M059J (cell line): ENCODE results near the gene CPLANE2. TPM values are rescaled to one million over a fixed set of nuclear protein-coding genes. Genes with fewer than 3 reads are reported as not detected.
A peak's percentile ranks its signal among the peaks of the same experiment; 100 is the strongest.

ENCODE experiments used
- DNase-seq: peaks from one replicate; pipeline ENCODE4 v3.0.0-alpha.2; 2012; ENCODE audit warnings: low read depth
- total RNA-seq: library from RNA; depleted of rRNA; stranded (reverse); fragments of >200 nt; shearing (Covaris generic); gene quantifications from 2 replicates; pipeline ENCODE4 v1.2.3, GENCODE V29; 2014; rRNA removed

The CPLANE2 gene
- total RNA-seq, 1 experiment from 2014 or later = 6.5 TPM

- DNase-seq = peak; percentile 79
These were observed 48.0 kb downstream of the CPLANE2 start for GRCh38 chr1:16189003-16189402.

GRCh38 chr1:16187748-16188401 is 49.1 kb downstream of the CPLANE2 start:
- DNase-seq = peak; percentile 82

- no peak for DNase-seq
These were observed 50.2 kb downstream of the CPLANE2 start for GRCh38 chr1:16186655-16187235.

- no peak for DNase-seq
These were observed 52.3 kb downstream of the CPLANE2 start for GRCh38 chr1:16184557-16185303.

GRCh38 chr1:16183765-16184556 is 53.0 kb downstream of the CPLANE2 start:
- DNase-seq = peak; percentile 43

- DNase-seq = peak; percentile 58
These were observed 53.8 kb downstream of the CPLANE2 start for GRCh38 chr1:16183179-16183578.

- peak; percentile 96 for DNase-seq
These were observed 54.9 kb downstream of the CPLANE2 start for GRCh38 chr1:16181887-16182719.

Other genes with a start within 250 kb of the CPLANE2 start
- not detected in 2 replicates for gene SRARP, start 232.9 kb downstream of the CPLANE2 start, total RNA-seq
- gene HSPB7, start 219.1 kb downstream of the CPLANE2 start, total RNA-seq = 1.4 and 1.9 TPM in 2 replicates
- gene CLCNKA, start 215.1 kb downstream of the CPLANE2 start, total RNA-seq = 0.42 TPM in 1 of 2 replicates, not detected in the other
- gene CLCNKB, start 193.4 kb downstream of the CPLANE2 start, total RNA-seq = 0.05 and 0.32 TPM in 2 replicates
- 0.71 and 1.7 TPM in 2 replicates for gene FAM131C, start 163.5 kb downstream of the CPLANE2 start, total RNA-seq
- gene EPHA2, start 81.1 kb downstream of the CPLANE2 start, total RNA-seq = 136 and 212 TPM in 2 replicates
- 2.8 and 3.2 TPM in 2 replicates for gene ARHGEF19, start 24.5 kb downstream of the CPLANE2 start, total RNA-seq
- 13.8 and 29.2 TPM in 2 replicates for gene FBXO42, start 115.3 kb upstream of the CPLANE2 start, total RNA-seq
- 91.1 and 125 TPM in 2 replicates for gene SZRD1, start 130.1 kb upstream of the CPLANE2 start, total RNA-seq
- gene SPATA21, start 200.2 kb upstream of the CPLANE2 start, total RNA-seq = 0.02 TPM in 1 of 2 replicates, not detected in the other
- 70.6 and 105 TPM in 2 replicates for gene NECAP2, start 203.5 kb upstream of the CPLANE2 start, total RNA-seq